Measurements from ENCODE around the gene PRR16.

PRR16 gene

DNA sequence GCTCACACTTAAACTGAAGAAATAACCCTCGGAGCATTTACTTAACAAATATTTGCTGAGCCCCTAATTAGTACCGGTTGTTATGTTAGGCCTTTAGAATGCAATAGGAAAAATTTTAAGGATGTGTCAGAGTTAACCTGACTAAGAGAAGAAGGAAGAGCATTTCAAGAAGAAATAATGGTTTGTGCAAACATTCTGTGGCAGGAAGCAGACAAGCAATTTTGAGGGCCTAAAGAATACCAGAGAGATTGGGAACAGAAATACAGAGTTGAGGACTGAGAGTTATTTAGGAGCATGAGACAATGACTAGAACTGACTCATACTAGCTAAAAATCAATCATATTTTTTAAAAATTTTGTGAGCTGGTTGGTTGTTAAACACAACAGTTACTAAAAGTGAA, 218.8 kb downstream of the PRR16 start:
- H3K36me3 Mint-ChIP-seq (ENCODE audit: low read depth) = no peaks in the 10 kb centered on the region
- no peaks in the 10 kb centered on the region for H3K27me3 Mint-ChIP-seq (ENCODE audit: low read depth)
- no peak overlapping the region for H3K27ac Mint-ChIP-seq
- H3K4me1 Mint-ChIP-seq = no peaks in the 10 kb centered on the region
- no peak overlapping the region for H3K4me3 Mint-ChIP-seq
- TF ChIP-seq, protein P1, sequence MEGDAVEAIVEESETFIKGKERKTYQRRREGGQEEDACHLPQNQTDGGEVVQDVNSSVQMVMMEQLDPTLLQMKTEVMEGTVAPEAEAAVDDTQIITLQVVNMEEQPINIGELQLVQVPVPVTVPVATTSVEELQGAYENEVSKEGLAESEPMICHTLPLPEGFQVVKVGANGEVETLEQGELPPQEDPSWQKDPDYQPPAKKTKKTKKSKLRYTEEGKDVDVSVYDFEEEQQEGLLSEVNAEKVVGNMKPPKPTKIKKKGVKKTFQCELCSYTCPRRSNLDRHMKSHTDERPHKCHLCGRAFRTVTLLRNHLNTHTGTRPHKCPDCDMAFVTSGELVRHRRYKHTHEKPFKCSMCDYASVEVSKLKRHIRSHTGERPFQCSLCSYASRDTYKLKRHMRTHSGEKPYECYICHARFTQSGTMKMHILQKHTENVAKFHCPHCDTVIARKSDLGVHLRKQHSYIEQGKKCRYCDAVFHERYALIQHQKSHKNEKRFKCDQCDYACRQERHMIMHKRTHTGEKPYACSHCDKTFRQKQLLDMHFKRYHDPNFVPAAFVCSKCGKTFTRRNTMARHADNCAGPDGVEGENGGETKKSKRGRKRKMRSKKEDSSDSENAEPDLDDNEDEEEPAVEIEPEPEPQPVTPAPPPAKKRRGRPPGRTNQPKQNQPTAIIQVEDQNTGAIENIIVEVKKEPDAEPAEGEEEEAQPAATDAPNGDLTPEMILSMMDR (IDR thresholded peaks at IDR 0.05; ENCODE audit: unreplicated experiment in 3 of 3) = no peak
- H3K9me3 Mint-ChIP-seq = no peaks in the 10 kb centered on the region

DNA sequence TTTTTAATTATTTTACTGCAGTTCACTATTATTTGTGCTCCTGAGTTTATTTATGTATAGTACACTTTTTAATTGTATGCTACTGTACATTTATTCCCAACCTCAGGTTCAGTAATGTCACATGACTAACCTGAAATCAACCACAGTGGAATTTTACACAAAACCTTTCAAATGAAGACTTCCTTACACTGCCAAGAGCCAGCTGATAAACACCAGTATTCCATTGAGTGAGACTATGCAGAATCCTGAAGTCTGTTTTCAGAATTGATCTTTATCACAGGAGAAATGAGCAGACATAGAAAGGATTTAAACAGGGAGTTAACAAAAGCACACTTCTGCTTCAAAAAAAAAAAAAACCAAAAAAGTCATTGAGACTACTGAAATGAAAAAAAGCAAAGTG, 219.5 kb downstream of the PRR16 start:
- no peaks in the 10 kb centered on the region for H3K4me1 Mint-ChIP-seq
- TF ChIP-seq, protein P1 (IDR thresholded peaks at IDR 0.05; ENCODE audit: unreplicated experiment in 3 of 3) = no peak
- H3K27me3 Mint-ChIP-seq (ENCODE audit: low read depth) = no peaks in the 10 kb centered on the region
- H3K36me3 Mint-ChIP-seq (ENCODE audit: low read depth) = no peaks in the 10 kb centered on the region
- no peaks in the 10 kb centered on the region for H3K9me3 Mint-ChIP-seq
- H3K27ac Mint-ChIP-seq = no peak overlapping the region
- H3K4me3 Mint-ChIP-seq = no peak overlapping the region

DNA sequence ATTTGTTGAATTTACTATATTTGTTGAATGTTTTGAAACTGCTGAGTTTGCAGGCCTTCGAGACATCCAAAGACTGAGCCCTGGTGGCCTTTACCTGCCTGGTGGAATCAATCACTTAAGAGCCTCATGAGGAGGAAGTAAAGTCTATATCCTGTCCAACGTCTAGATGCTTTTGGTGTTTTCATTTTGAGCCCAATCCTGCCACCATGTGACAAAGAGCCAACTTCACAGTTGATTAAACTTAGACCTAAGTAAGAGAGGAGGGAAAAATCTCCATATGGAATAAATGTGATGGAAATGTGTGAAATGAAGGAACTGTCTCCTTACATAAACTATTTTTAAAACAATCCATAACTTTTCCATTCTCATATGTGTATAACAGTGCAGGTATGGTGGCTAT, 220.1 kb downstream of the PRR16 start:
- Mint-ChIP-seq H3K9me3 (no peaks in the 10 kb centered on the region), H3K4me1 (no peaks in the 10 kb centered on the region), H3K27me3 (ENCODE audit: low read depth) (no peaks in the 10 kb centered on the region), H3K36me3 (ENCODE audit: low read depth) (no peaks in the 10 kb centered on the region), H3K27ac (no peak overlapping the region), H3K4me3 (no peak overlapping the region)
- TF ChIP-seq, protein P1 (IDR thresholded peaks at IDR 0.05; ENCODE audit: unreplicated experiment in 3 of 3) = no peak

DNA sequence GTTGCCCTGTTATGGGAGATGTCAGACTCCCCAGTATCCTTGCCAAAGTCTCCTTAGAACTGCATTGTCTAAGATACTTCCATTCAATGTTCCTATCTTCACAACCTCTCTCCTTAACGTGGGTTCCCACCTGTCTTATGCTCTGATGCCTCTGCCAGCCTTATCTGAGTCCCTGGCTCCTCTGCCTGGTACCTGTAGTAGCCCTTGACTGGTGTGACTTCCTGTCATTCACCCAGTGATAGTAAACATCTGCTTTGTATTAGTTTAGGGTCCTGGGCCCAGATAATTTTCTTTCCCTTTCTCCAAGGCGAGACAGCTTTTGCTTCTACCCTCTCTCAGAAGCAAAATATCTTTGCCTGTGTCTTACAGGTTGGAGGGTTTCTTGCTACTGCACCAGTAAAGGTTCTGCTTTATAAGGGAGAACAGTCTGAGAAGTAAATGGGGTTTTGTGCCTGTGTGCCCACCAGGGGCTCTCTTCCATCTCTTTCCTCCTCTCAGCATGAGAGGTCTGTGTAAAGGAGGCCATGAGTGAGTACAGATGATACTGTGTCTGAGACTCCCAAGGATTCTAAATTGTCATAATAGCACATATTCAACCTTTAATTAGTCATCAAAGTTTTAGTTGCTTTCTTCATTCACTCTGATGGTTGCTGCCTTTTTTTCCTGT, 220.8 kb downstream of the PRR16 start:
- no peaks in the 10 kb centered on the region for H3K4me1 Mint-ChIP-seq
- H3K36me3 Mint-ChIP-seq (ENCODE audit: low read depth) = no peaks in the 10 kb centered on the region
- no peaks in the 10 kb centered on the region for H3K27me3 Mint-ChIP-seq (ENCODE audit: low read depth)
- H3K9me3 Mint-ChIP-seq = no peaks in the 10 kb centered on the region
- TF ChIP-seq, protein P1 (IDR thresholded peaks at IDR 0.05; ENCODE audit: unreplicated experiment in 3 of 3) = no peak
- H3K4me3 Mint-ChIP-seq = no peak overlapping the region
- no peak overlapping the region for H3K27ac Mint-ChIP-seq

DNA sequence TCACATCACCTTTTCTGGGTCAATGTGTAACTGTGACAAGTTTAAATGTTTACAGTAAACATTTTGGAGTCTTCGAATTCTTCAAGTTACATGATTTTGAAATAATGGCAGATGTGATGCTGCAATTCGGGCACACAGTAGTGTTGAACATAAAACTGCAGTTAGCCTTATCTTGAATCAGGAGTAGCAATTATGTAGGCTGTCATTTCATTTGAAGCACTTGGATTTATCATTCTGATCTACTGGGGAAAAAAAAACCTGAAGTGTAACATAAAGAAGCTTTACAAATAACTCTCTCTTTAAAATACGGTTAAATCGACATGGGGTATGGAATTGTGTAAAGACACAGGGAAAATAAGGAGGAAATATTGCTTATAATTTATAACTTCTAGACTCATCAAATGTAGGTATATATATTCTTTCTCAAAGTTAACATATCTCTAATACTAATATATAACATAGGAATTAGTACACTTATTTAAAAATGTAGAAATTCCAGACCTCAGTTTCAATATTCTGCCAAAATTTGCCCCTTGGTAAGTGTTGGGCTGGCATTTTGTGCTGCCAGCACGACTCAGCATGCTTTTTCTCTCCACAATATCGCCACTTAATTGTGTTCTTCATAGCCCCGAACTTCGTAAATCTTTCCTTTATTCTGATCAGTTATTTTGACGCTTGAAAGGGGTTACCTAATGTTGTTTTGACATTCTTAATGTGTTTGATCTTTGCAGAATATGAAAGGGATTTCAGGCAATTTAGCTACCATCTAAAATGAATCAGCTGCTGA, 226.7 kb downstream of the PRR16 start:
- Mint-ChIP-seq H3K27ac (no peak overlapping the region), H3K4me1 (no peaks in the 10 kb centered on the region), H3K27me3 (ENCODE audit: low read depth) (no peaks in the 10 kb centered on the region), H3K36me3 (ENCODE audit: low read depth) (no peaks in the 10 kb centered on the region), H3K4me3 (no peak overlapping the region), H3K9me3 (no peaks in the 10 kb centered on the region)
- TF ChIP-seq, protein P1 (IDR thresholded peaks at IDR 0.05; ENCODE audit: unreplicated experiment in 3 of 3) = no peak

DNA sequence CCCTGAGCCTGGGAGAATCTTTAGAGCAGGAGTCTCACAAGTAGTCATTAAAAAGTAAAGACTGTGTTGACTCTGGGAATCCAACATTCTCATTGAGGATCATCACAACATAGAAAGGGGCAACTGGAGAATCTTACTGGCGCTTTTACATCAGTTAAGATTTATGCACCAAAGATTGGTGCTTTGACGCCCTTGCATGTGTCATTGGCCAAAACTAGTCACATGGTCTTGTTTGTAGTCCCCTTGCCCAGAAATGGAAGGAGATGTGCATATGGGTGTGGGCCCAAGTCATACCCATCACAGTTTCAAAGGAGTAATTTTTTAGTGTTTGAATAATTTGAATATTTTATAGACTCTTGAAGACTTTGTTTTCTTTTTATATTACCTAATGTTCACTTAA, 228.2 kb downstream of the PRR16 start:
- Mint-ChIP-seq H3K9me3 (no peaks in the 10 kb centered on the region), H3K27ac (no peak overlapping the region), H3K27me3 (ENCODE audit: low read depth) (no peaks in the 10 kb centered on the region), H3K4me3 (no peak overlapping the region), H3K36me3 (ENCODE audit: low read depth) (no peaks in the 10 kb centered on the region), H3K4me1 (no peaks in the 10 kb centered on the region)
- TF ChIP-seq, protein P1 (IDR thresholded peaks at IDR 0.05; ENCODE audit: unreplicated experiment in 3 of 3) = no peak

Measured in nephron (organoid).